ENCODE data around the gene LHPP.
"Not testable (repeated sequence)": the region's sequence is repeated elsewhere in the genome, so short reads cannot be mapped to it uniquely, and the experiment has no call there.

LHPP gene

DNA sequence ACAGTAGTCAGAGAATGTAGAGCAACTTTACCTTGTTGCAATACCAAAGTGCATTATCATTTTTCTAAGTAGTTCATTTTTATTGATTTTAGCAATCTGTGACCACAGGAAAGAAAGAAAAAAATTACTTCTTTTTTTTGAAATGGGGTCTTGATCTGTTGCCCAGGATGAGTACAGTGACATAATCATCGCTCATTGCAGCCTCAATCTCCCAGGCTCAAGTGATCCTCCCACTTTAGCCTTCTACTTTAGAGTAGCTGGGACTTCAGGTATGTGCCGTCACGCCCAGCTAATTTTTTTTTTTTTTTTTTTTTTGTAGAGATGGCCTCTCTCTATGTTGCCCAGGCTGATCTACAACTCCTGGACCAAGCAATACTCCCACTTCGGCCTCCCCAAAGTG lies 31.5 kb upstream of the LHPP start:
- no peak overlapping the region for H3K4me3 ChIP-seq (ENCODE audit: low read length)
- DNase-seq (ENCODE audit: low read depth) = no peak
- TF ChIP-seq, protein P1, sequence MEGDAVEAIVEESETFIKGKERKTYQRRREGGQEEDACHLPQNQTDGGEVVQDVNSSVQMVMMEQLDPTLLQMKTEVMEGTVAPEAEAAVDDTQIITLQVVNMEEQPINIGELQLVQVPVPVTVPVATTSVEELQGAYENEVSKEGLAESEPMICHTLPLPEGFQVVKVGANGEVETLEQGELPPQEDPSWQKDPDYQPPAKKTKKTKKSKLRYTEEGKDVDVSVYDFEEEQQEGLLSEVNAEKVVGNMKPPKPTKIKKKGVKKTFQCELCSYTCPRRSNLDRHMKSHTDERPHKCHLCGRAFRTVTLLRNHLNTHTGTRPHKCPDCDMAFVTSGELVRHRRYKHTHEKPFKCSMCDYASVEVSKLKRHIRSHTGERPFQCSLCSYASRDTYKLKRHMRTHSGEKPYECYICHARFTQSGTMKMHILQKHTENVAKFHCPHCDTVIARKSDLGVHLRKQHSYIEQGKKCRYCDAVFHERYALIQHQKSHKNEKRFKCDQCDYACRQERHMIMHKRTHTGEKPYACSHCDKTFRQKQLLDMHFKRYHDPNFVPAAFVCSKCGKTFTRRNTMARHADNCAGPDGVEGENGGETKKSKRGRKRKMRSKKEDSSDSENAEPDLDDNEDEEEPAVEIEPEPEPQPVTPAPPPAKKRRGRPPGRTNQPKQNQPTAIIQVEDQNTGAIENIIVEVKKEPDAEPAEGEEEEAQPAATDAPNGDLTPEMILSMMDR (conservative IDR thresholded peaks at IDR 0.05; ENCODE audit: low read length) = no peak

DNA sequence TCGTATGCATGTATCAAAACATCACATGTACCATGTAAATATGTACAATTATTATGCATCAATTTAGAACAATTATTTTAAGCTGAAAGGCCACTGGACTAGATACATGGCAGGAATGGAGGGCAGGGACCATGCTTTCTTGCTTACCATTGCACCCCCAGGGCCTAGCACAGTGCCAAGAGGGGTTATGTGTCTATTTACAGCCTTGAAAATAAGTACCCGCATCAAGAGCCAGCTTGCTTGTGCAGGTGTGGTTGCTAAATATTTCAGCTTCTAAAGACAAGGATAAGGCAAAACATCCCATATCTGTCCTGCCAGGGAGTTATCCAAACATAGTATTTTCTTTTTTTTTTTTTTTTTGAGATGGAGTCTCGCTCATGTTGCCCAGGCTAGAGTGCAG lies 28.2 kb upstream of the LHPP start:
- TF ChIP-seq, protein P1 (conservative IDR thresholded peaks at IDR 0.05; ENCODE audit: low read length) = no peak
- no peak for DNase-seq (ENCODE audit: low read depth)
- no peak overlapping the region for H3K4me3 ChIP-seq (ENCODE audit: low read length)

DNA sequence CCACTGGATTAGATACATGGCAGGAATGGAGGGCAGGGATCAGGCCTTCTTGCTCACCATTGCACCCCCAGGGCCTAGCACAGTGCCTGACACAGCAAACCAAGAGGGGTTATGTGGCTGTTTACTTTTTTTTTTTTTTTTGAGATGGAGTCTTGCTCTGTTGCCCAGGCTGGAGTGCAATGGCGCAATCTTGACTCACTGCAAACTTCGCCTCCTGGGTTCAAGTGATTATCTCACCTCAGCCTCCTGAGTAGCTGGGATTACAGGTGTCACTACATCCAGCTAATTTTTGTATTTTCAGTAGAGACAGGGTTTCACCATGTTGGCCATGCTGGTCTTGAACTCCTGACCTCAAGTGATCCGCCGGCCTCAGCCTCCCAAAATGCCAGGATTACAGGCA lies 25.9 kb upstream of the LHPP start:
- H3K4me3 ChIP-seq (ENCODE audit: low read length) = not testable (repeated sequence)

DNA sequence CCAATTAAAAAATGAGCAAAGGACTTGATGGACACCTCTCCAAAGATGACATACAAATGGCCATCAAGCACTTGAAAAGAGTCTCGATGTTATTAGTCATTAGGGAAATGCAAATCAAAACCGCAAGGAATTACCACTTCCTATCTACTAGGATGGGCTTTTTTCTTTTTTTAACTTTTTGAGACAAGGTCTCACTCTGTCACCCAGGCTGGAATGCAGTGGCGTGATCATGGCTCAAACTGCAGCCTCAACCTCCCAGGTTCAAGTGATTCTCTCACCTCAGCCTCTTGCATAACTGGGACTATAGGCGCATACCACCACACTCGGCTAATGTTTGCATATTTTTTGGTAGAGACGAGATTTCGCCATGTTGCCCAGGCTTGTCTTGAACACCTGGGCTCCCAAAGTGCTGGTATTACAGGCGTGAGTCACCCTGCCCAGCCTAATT lies 25.4 kb upstream of the LHPP start:
- TF ChIP-seq, protein P1 (conservative IDR thresholded peaks at IDR 0.05; ENCODE audit: low read length) = no peak
- no peak overlapping the region for H3K4me3 ChIP-seq (ENCODE audit: low read length)
- DNase-seq (ENCODE audit: low read depth) = no peak

More for the DNA sequence above, 25.9 kb upstream of the LHPP start:
- DNase-seq (ENCODE audit: low read depth) = not testable (repeated sequence)

DNA sequence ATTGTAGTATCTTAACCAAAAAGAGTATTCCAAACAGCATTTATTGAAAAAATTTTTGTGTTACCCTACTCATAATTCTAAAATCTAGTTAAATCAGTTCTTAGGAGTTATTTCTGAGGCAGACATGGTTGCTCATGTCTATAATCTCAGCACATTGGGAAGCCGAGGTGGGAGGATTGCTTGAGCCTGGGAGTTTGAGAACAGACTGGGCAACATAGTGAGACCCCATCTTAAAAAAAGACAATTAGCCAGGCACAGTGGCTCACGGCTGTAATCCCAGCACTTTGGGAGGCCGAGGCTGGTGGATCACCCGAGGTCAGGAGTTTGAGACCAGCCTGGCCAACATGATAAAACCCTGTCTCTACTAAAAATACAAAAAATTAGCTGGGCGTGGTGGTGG lies 19.9 kb upstream of the LHPP start:
- not testable (repeated sequence) for DNase-seq (ENCODE audit: low read depth); H3K4me3 ChIP-seq (ENCODE audit: low read length)

DNA sequence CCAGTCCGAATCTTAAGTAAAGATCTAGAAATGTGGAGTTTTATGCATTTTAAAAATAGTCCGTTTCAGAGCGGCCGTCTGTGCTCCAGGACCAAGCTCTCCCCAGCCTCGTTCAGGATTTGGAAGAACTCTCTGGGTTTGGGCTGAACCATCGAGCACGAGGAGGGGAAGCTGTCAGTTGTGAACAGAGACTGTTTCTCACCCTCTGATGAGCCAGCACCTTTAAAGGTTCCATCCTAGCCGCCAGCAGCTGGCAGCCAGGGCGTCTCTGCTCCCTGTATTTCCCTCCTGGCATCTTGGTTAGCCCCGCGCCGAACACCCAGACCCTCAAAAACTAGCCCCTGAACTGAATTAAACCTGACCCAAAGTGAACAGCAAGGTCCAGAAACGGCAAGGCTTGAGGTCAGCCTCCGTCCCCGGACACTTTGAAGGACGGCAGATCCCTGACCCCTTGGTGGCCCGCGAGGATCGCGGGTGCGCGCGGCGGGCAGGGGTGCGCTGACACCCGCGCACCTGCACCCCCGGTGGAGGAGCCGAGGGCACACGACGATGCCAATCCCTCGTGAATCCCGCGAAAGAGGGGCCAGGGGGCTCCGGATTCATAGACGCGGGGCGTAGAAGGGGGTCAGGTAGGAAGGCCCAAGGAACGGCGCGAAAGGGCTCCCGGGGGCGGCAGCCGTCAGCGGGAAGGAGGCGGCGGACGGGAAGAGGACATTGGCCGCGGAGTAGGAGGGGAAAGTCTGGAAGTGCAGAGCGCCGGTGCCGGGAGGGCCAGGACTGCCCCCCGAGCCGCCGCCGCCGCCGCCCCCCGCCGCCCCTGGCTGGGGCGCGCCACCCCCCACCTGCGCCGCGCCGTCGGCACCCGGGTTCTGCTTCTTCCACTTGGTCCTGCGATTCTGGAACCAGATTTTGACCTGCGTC lies 14.5 kb upstream of the LHPP start:
- DNase-seq (ENCODE audit: low read depth) = no peak
- TF ChIP-seq, protein P1 (conservative IDR thresholded peaks at IDR 0.05; ENCODE audit: low read length) = no peak
- H3K4me3 ChIP-seq (ENCODE audit: low read length) = no peak overlapping the region

DNA sequence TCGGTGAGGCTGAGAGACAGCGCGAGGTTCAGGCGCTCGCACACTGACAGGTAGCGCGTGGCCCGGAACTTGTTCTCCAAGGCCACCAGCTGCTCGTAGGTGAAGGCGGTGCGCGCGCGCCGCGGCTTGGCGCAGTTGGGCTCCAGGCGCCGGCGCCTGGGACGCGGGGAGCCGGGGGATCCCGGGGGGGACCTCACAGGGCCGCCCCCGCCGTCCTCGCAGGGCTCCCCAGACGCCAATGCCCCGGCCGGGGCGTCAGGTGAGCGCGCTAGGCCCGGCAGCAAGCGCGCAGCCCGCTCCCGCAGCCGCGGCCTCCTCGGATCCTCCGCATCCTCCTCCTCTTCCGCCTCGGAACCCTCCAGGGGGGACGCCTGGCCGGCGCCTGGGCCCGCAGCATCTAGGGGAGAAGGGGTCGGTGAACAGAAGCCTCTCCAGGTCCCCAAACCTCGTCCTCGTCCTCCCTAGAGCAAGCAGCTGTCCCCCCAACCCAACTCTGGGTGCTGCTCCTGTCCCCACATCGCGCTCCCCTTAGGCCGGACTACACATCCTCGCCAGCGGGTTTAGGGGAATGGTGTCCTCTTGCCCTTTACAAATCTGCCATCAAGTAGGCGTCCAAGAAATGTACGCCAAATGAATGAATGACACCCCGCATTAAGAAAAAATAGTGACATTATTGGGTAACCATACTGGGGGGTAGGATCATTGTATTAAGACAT lies 13.7 kb upstream of the LHPP start:
- no peak overlapping the region for H3K4me3 ChIP-seq (ENCODE audit: low read length)
- TF ChIP-seq, protein P1 (conservative IDR thresholded peaks at IDR 0.05; ENCODE audit: low read length) = no peak

DNA sequence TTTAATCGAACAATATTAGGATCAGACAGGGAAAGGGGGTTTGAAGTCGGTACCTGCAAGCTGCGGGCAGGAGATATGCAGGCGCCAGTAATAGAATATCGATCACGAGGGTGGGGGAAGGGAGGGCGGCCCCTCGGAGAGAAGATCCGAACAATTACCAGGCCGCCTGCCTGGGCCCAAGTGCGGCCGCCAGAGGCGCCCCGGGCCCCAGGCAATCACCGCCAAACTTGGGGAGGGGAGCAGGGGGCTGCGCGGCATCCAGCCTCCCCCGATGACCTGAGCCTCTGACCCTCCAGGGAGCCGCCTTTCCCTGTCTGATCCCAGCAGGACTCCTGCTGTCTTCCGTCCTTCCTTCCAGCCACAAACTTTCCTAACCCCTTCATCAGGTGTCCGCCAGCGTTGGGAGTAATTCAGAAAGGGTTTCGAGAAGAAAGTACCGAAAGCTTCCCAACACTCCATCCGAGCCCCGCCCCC lies 12.9 kb upstream of the LHPP start:
- DNase-seq (ENCODE audit: low read depth) = no peak
- TF ChIP-seq, protein P1 (conservative IDR thresholded peaks at IDR 0.05; ENCODE audit: low read length) = no peak
- no peak overlapping the region for H3K4me3 ChIP-seq (ENCODE audit: low read length)

More for the DNA sequence above, 13.7 kb upstream of the LHPP start:
- DNase-seq (ENCODE audit: low read depth) = no peak

Measured in AG10803 (cell line).